ENCODE data around the gene PKNOX2. TPM values are rescaled to one million over a fixed set of nuclear protein-coding genes. Genes with fewer than 3 reads are reported as not detected.

Gene PKNOX2
- total and polyA plus RNA-seq, 2 of the 8 experiments (the other 6 are each of a cell fraction or from before 2014, with no cell fraction given) = 2.0 TPM

DNA sequence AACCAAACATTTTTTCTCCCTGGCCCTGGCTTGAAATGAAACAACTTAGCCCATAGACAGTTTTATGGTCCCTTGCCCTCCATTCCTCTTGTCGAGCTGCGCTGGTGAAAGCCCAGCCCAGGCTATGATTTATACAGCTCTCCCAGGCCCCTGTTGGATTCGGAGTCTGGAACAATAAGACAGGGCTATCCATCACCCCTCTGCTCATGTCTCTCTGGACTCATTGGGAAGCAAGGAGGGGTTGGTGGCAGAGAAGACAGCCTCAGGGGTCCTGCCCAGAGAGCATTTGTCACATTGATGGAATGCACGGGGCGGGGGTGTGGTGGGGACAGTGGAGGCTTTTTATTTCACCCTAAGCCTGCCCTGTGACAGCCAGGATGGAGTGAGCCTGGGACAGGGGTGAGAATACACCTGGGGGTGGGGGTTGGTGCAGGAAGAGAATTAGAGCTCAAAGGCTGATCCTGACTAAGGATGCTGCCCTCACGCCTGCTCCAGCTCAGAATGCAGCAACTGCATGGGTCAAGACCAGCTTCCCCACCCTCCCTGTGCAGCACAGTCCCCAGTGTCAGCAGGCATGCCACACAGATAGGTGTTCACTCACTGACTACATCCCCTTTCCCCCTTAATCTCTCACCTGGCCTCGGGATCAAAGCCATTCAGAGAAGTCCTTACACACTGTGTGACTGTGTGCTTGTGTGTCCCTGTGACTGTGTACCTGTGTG is 10.0 kb upstream of the PKNOX2 start (continued):
- no peak for TF ChIP-seq EP300 (IDR thresholded peaks at IDR 0.05; ENCODE audit: borderline replicate concordance in 1 of 2, low read depth in 2 of 2, low read length in 2 of 2)
- no peak for TF ChIP-seq TCF12 (IDR thresholded peaks at IDR 0.05; ENCODE audit: low read depth, low read length)
- no peak for TF ChIP-seq PHF8 (conservative IDR thresholded peaks at IDR 0.05; ENCODE audit: low read depth, low read length)
- TF ChIP-seq POU5F1 (IDR thresholded peaks at IDR 0.05; ENCODE audit: low read depth, low read length) = no peak
- no peak for TF ChIP-seq KDM1A (IDR thresholded peaks at IDR 0.05; ENCODE audit: borderline replicate concordance, low read length)
- TF ChIP-seq FOSL1 (IDR thresholded peaks at IDR 0.05; ENCODE audit: insufficient read depth, low read depth, low read length) = no peak
- no peak for TF ChIP-seq CBX5 (IDR thresholded peaks at IDR 0.05; ENCODE audit: low read depth, low read length)
- no peak for TF ChIP-seq CEBPB (IDR thresholded peaks at IDR 0.05; ENCODE audit: low read depth, low read length)

All from H1 (cell line).